Stimulated activated CD8-positive, alpha-beta memory T cell treated with anti-CD3 and anti-CD28 coated beads, Interleukin-12 subunit alpha, Interleukin-12 subunit beta, amount 100 ng/mL, for 24 hours (primary cell): Measurements from ENCODE around the gene PARD3B.

Source experiments
- DNase-seq: peaks from one replicate; pipeline ENCODE4 v3.0.0-alpha.2; 2020; ENCODE audit errors: extremely low read depth

PARD3B gene

DNA sequence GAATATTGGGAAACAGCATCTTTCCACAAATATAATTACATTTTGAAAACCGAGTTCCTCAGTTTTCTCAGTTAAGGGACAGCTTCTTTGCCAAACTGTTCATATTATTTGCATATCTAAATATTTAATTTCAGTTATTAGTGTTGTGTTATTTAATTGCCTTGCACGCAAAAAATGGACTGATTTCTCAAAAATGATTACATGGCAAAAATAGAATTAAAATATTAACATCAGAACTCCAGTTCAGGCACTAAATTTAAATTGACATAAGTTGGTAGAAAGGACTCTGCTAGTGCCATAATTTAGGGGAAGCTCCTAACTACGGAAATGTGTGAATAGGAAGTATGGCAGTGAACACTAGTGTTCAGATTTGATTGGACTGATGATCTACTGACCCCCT lies 209.6 kb downstream of the PARD3B start:
- no peak for DNase-seq

- DNase-seq, result no peak
Observed at GRCh38 chr2:204763974-204764703, 218.9 kb downstream of the PARD3B start.

DNA sequence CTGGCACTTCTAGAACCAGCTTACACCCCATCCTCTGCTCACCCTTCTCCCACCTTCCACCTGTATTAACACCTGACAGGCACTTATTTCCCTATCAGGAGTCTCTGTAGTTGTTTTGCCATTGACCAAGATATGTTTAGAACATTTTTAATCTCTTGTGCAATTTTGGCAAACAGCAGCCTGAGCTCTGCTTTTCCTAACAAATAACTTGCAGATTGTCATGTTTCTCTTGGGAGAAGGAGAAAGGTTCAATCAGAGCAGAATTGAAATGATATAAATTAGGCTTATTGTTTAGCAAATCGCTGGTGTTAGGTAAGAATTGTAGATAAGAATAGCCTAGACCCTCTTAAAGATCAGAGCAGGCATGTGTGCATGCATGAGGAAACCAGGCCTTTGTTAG lies 225.5 kb downstream of the PARD3B start:
- DNase-seq, result no peak

DNA sequence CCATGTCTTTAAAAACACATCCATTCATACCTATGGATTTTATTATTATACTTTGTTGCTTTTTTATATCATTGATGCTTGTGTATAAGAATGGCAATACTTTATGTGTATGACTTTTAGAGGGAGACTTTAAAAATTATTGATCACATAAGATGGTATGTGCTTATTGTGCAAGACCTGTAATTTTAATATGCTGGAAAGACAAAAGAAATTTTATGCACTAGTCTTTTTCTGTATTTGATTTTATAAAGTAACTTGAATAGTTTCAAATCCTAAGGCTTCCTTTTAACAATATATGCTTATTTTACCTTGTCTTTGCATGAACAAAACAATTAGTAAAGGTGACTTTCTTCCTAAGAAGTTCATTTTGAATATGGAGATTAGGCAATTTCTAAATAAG lies 226.4 kb downstream of the PARD3B start:
- DNase-seq, result no peak

DNA sequence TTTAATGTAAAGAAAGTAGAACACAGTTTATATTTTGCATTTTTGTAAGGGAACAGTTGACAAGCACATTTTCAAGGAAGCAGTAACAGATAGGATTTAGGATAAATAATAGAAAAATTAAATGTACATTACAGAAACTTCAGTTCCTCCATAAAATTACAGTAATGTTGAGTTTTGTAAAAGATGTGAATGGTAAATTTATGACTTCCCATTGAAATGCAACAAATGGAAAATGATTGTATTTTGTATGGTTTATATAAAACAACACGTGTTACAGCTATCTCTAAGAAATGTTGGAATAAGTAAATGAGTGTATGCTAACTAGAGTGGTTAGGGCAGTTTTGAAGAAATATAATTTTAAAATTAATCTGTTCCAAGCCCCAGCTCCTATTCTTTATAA lies 227.3 kb downstream of the PARD3B start:
- no peak for DNase-seq

DNA sequence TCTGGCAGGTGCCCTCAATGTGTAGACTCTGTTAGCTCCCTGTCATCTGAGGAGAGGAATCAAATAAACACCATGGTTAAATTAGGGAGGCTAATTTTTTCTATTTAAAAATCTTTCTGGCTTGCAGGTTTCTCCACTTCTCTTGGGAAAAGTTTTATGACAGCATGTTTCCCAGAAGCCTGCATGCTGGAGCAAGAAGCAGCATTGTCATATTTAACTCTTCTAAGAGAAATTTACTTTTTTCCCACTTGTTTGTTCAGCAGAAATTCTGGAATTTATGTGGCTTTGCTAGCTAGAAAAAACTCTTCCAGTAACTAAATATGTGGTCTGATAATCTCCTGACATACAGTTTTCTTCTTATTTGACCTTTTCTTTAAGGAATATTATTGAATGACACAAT lies 230.5 kb downstream of the PARD3B start:
- no peak for DNase-seq

DNA sequence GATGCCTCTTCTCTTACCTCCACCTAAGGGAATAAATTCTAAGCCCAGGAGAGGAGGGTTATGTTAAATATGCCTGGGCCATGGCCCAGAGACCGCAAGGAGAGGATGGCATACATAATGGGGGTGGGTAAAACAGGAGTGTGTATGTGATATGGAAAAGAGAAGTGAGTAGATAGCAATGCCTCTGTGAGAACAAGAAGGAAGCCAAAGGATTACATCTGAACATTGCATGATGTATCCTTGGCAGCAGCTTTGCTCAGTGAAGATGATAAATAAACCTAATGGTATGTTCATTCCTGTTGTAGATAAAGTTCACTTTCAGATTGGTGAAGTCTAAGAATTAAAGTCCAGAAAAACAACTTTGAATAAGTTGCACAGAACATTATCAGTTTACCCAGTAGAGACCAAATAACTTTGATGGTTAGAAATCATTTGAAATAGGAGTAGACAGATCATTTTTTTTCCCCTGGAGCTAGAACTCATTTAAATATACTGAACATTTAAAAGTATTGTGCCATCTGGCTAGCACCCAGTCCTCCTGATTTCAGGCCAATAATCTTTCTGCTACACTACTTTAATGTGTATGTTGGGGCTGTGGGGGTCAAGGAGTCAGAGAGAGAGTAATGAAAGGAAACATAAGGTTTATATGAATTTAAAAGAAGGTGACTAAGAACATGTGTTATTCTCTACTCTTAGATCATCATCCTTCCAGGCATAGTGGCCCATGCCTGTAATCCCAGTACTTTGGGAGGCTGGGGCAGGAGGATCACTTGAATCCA lies 231.7 kb downstream of the PARD3B start:
- no peak for DNase-seq

DNA sequence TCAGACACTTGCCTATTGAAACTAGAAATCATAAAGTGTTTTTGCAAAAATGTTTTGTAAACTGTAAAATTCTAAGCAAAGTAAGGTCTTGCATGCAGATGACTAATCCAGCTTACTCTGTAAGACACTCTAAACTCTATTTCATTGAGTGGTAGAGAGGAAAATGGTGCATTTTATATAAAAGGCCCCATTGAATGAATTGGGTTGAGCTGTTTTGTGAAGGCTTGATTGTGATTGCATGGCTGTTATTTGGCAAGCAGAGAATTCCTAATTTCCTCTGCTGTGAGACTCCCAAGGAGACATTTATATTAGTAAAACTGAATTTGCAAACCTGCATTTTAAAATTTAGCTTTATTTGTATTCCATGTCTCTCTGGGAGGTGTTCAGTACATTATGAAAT lies 234.5 kb downstream of the PARD3B start:
- no peak for DNase-seq

DNA sequence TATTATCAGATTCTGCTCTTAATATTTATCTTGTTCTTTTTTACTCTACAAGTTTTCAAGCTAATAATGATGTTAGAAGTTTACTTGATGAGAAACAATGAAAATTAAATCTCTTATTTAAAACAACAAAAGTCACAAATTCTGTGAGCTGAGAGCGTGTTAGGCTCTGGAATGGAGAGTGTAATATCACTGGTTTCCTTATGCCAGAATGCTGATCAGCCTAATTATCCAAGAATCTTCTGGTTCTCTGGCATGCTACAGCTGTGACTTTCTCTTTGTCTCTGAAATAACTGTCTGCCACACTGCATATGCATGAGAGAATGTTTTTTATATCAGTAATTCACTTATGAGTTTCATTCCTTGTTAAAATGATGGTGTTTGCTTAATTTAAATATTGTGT lies 236.7 kb downstream of the PARD3B start:
- DNase-seq, result no peak

GRCh38 chr2:204790076-204790475 lies 244.8 kb downstream of the PARD3B start:
- DNase-seq, result no peak

DNA sequence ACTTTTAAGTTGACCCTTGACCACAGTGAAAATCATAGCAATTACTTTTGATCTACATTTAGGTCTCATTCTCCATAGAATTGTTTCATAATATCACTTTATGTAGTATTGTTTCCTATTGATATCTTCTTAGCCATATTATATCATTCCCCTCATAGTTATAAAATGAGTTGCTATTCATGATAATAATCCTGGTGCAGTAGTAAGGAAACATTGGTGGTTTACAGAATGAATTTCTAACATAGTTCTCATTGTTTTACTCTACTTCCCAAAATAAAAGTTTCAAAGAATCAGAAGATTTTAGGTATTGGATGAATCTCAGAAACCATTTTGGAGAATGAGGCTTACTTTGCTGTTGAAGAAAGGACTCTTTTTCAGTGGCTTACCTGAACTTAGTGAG lies 246.0 kb downstream of the PARD3B start:
- DNase-seq, result no peak

GRCh38 chr2:204794624-204795023 lies 249.3 kb downstream of the PARD3B start:
- DNase-seq, result no peak

- DNase-seq, result no peak
Observed at GRCh38 chr2:204795156-204795555, 249.9 kb downstream of the PARD3B start.

DNA sequence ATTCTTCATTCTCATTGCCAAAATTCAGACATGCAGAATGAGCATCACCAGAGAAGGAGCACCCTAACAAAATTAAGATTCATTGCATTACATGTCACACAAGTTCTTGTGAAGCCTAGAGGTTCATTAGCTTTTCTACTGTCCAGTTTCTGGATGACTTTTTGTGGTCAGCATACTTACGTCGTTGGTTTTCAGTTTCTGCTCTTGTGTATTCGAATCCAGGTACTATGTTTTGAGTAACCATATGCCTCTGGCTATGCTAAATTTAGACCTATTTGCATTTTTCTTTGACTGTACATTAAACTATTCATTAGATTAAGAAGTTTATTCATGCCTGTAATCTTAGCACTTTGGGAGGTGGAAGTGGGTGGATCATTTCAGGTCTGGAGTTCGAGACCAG lies 251.3 kb downstream of the PARD3B start:
- DNase-seq, result no peak

DNA sequence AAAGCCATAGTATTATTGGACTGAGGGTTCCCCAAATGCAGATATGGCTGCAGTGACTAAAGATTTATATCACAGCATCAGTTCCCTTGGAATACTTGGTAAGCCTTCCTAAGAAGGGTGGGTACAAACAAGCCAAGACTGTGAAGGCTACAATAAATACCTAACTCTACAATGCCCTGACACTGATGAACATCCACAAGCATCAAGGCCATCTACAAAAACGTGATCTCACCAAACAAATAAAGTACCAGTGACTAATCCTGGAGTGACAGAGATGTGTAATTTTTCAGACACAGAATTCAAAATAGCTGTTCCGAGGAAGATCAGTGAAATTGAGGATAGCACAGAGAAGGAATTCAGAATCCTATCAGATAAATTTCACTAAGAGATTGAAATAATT lies 254.5 kb downstream of the PARD3B start:
- DNase-seq, result no peak

DNA sequence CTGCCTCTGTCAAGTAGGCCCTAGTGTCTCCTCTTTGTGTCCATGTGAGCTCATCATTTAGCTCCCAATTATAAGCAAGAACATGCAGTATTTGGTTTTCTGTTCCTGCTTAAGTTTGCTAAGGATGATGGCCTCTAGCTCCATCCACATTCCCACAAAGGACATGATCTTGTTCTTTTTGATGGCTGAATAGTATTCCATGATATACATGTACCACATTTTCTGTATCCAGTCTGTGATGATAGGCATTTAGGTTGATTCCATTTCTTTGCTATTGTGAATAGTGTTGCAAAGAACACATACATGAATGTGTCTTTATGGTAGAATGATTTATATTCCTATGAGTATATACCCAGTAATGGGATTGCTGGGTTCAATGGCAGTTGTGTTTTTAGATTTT lies 263.2 kb downstream of the PARD3B start:
- DNase-seq, result no peak

DNA sequence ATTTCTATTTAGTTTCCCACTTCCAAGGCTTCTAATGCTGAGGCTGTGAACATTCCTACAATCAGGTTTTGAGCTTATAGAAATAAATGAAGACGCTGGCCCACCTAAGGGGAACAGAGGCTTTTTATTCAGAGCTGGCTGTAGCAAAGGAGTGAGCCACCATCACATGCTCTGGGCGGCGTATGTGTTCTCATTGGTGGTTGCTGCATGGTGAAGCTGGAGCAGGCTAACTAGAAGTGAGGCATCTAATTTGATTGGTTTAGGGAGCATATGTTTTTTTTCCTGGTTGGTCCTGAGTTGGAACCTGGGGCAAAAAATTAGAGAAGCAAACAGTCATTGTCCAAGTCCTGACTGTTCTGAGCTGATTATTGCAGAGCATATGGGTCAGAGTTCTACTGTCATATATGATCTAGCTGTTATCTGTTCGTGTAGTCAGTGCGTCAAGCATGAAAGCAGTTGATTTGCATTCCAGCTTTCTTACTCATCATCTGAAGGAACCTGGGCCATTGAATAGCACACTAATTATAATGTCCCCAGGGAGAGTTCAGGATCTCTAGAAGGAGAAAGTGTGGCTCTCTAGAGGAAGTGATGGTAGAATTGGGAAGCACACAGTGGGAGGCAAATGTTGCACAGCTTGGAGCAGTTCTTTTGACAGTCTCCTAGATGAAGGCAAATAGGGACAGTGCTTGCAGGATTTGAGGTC lies 279.6 kb downstream of the PARD3B start:
- no peak for DNase-seq

- no peak for DNase-seq
Observed at GRCh38 chr2:204825681-204826080, 280.4 kb downstream of the PARD3B start.

DNA sequence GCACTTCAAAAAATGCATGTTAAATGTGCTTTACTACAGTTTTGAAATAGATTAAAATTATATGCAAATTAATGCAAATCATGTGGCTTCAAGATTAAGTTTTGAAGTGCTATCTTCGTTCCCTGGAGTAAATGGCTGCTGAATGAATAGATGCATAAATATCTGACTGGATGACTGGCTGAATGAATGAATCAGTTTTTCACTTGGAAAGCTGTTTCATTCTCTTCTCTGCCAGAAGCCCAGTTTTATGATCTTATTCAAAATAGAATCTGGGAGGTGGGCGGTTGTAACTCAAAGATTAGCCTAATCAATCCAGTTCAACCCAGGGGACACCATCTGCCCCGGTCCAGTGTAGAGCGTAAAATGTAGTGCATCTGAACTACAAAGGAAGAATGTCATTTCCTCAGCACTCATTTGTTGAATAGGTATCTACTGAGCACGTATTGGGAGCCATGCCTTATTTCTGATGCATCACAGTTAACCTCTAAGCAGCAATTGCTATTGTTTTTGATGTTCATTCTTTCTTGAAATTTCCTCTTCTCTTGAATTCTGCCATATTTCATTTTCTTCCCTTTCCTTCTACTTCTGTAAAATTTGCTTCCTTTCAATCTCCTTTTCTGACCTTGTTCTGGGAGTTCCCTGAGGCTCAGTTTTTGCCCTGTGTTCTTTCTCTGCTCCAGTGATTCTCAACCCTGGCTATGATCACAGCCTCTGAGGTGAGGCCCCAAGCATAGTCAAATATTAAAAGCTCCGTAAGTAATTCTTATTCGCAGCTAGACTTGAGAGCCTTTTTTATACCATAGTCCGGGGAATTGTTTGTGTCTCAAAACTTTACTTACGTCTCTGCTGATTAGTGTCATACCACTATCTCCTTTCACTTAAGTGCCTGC lies 282.7 kb downstream of the PARD3B start:
- DNase-seq, result no peak

GRCh38 chr2:204834716-204835384 lies 289.6 kb downstream of the PARD3B start:
- DNase-seq, result no peak

DNA sequence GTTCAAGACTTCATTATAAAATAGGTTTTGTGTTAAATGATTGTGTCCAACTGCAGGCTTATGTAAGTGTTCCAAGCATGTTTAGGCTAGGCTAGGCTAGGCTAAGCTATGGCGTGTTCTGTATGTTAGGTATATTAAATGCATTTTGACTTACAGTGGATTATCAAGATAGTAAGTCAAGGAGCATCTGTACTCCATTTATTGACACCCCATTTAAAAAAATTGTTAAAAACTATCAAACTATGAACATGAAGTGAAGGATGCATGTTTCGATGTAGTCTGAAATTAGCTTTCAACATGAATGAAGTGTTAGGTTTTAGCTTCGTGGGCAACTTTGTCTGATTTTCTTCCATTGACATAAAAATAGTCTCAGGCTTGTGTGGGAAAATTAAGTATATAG lies 290.5 kb downstream of the PARD3B start:
- DNase-seq, result no peak
